SIG-M5 treated with dmso at 0.1 percent for 504 hours (cell line): ENCODE measurements around the gene KLHL35.

Source experiments
- DNase-seq: peaks from one replicate; lab custom pipeline; 2025; ENCODE audit not compliant: unreplicated experiment; lab: John Stamatoyannopoulos, UW

KLHL35 gene

GRCh38 chr11:75442161-75442885, 9.3 kb upstream of the KLHL35 start:
- DNase-seq: no peak

GRCh38 chr11:75441804-75442132, 8.8 kb upstream of the KLHL35 start:
- no peak for DNase-seq

DNA sequence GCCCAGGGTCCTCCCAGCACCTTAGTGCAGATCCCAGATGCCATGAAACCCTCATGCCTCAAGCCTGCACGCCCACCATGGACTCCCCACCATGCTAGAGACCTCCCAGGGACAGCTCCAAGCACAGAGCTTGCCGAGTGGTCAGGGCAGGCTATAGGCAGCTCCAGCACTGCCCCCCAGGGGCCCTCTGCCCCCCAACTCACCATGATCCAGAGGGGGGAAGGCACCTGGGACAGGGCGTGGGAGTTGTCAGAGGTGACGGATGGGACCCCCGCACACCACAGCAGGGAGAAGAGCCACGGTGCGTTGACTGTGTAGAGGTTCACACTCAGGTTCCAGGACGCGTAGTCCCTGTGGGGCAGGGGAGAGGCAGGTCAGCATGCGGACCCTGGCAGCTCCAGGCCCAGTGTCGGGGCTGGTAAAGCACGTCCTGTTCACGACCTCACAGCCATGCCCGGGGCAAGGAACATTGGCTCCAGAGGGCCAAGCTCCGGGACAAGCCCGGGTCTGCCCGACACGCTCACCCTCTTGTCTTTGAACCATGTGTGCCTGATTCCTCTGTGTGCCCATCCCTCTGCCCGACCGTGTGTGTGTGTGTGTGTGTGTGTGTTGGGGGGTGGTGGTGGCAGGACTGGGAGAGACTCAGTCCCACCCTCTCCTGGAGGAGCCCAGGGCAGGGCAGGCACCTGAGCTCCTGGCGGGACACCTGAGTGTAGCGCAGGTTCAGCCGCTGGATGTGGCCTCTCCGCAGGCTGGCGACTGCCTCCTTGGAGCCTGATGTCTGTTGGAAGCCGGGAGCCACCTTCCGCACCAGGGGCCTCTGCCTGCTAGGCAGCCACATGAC, 8.2 kb upstream of the KLHL35 start:
- DNase-seq: no peak

GRCh38 chr11:75439495-75440120, 6.6 kb upstream of the KLHL35 start:
- no peak for DNase-seq

DNA sequence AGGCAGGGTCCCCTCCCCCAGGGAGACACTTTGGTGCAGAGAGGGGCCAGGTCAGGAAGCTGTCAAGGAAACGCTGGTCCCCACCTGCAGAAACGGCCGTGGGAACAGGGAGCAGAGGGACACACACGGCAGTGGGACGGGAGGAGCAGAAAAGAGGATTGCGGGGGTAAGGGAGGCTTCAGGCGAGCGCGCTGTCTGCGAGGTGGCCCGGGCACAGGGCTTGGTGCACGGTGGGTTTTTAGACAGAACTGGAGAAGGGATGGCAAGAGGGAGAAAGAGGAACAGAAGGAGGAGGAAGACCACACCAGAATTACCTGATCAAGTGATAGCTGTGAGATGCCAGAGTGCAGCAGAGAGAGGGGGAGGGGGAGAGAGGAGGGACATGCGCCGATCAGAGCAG, 6.0 kb upstream of the KLHL35 start:
- no peak for DNase-seq

DNA sequence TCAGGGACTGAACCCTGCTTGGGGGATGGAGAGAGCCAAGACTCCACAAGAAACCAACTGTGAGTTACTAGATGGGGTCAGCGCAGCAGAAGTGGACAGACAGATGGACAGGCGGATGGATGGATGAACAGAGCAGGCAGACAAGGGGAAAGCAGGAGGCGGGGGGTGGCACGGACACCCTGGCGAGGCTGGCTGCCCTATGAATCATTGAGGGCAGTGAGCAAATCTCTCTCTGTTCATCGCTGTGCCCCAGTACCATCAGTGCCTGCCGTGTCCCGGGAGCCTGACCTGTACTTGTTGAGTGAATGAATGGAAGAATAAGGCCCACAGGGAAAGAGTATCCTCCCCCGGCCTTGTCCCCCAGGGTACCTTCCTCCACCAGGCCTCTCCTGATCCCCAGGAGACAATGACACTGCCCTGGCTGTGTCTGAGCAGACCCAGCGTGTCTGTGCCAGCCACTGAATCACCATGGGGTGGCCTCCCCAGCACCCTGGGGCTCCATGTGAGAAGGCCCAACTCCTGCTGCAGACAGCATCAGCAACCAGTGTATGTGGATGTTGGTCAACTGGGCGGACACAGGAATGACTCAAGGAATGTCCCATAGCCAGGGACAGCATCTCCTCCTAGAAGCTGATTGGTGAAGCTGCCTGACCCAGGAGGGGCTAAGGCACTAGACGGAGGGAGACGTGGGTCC, 5.1 kb upstream of the KLHL35 start:
- DNase-seq: no peak

DNA sequence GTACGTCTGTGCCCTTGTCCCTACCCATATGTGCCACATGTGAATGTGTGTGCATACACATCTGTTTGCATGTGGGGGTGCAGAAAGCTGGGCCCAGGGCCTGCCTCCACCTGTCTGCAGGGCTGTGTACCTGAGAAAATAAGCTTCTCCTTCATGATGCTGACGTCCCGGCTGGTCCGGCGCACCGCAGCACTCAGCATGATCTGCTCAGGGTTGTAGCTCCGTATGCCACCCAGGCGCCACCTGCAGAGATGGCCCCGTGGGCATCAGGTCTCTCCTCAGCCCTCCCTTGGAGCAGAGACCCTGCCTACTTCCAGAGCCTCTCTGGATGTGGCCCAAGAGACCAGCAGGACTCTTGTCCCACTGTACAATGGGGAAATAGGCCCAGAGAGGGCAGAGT, 3.8 kb upstream of the KLHL35 start:
- DNase-seq: no peak

DNA sequence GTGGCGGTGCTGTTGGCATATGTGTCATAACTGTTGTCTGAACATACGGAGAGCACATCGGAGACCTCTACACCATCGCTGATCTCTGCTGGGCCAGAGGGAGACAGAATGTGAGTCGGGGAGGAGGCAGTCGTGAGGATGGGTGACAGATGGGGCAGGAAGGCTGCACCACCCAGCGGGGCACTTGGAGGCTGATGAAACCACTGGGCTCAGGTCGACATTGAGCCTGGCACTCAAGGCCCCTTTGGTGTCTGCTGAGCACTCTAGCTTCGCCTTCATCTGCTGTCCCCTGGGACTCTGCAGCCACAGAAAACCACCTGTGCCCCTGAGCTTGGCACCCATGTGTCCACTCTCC, 2.5 kb upstream of the KLHL35 start:
- no peak for DNase-seq

DNA sequence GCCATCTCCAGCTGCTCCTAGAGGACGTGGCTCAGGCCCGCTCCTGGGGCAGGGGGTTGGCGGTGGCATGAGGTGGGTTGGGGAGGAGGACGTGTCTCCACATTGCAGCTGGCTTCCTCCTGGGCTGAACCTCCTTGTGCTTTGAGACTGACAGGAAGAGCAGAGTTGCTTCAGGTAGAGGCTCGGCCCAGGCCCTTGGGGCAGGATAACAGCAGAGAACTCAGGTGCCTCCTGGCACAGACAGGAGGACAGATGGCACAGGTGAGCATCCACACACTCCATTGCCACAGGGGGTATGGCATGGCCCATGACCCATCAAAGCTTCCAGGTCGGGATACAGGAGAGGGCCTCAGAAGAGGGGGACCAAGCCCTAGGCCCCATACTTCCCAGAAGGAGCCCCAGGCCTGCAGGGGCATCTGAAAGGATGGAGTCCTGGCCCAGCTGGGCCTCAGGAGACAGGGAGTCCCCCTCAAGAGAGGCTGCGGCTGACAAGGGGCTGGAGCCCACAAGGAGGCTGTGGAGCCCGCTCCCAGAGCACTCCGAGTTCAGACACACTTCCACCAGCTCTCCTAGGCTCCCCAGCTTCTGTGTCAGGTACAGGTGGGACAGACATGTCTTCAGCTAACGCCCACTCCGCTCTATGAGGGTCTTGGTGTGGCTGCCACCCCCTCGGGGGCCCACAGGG, 2.0 kb upstream of the KLHL35 start:
- DNase-seq: no peak

- no peak for DNase-seq
Observed at GRCh38 chr11:75434051-75434450, 1.0 kb upstream of the KLHL35 start.

DNA sequence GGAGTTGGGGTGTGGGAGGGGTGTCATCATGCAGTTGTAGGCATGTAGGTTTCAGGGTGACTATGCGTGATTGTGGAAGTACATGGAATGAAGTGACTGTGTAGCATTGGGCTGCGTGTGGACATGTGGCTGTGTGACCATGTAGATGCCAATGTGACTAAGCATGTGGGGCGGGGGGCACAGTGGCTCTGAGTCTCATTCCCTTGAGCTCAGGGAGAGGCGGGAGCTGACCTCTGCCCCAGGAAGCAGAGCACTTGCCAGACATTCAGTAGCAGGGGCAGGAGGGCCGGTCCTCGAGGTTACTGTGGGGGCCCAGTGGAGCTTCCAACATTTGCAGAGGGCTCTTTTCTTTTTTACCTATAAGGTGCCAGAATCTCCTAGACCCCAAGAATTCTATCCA, 440 bp upstream of the KLHL35 start:
- DNase-seq: no peak

GRCh38 chr11:75431533-75432525, 1.2 kb downstream of the KLHL35 start:
- DNase-seq: no peak

DNA sequence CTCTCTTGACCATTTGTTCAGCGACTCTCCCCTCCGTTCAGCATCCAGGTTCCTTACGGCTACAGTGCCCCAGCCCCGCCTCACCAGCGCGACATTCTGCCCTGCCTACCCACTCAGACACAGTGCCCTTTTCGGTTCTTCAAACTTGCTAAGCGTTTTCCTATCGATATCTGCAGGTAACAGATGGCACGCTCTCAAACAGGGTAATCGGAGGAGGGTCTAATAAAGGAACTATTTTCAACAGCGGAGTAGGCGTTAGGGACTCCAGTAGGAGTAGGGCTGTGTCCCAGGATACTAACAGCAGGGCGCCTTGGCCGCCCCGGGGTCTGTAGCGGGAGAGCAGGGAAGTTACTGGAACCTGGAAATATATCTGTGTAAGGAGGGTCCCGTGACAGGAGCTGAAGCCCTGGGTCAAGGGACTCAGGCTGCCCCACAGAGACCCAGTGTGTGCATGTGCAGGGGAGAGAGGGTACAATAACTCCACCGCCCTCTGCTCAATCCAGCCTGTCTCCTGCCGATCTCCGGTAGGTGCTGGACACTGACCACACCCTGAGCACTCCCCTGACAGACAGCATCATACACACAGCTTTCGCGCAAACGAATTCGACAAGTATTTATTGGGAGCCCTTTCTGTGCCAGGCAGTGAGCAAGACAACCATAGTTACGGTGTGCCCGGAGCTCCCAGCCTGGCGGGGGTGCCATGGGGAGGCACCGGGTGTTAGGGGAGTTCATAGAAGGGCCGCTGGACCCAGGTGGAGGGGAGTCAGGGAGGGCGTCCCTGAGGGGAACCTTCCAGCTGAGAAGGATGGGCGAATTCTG, 2.1 kb downstream of the KLHL35 start:
- no peak for DNase-seq

GRCh38 chr11:75429902-75430713, 2.9 kb downstream of the KLHL35 start:
- peak; percentile 44 for DNase-seq

DNA sequence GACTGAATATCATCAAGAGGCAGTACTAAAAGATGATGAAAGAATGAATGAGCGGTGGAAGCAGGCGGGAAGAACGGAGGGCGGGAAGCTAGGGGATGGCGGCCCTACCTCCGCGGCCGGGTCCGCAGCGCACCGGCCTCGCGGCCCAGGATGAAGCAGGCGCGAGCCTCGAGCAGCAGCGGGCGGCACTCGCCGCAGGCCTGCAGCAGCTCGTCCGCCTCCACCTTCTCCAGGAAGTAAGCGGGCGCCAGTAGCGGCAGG, 3.4 kb downstream of the KLHL35 start:
- DNase-seq: no peak

- DNase-seq: no peak
Observed at GRCh38 chr11:75428989-75429640, 3.9 kb downstream of the KLHL35 start.

- DNase-seq: peak; percentile 20
Observed at GRCh38 chr11:75428281-75428724, 4.7 kb downstream of the KLHL35 start.

- DNase-seq: no peak
Observed at GRCh38 chr11:75427181-75427580, 5.8 kb downstream of the KLHL35 start.
